HG03558 (cell line): Measurements from ENCODE around the gene PTPA.

ENCODE experiments used
- ATAC-seq: cut with Tn5 transposase; IDR thresholded peaks from one replicate; pipeline ENCODE4 v1.9.1; 2021; ENCODE audit warnings: moderate number of reproducible peaks; ENCODE audit not compliant: unreplicated experiment; ENCODE audit errors: extremely low read depth

PTPA gene

DNA sequence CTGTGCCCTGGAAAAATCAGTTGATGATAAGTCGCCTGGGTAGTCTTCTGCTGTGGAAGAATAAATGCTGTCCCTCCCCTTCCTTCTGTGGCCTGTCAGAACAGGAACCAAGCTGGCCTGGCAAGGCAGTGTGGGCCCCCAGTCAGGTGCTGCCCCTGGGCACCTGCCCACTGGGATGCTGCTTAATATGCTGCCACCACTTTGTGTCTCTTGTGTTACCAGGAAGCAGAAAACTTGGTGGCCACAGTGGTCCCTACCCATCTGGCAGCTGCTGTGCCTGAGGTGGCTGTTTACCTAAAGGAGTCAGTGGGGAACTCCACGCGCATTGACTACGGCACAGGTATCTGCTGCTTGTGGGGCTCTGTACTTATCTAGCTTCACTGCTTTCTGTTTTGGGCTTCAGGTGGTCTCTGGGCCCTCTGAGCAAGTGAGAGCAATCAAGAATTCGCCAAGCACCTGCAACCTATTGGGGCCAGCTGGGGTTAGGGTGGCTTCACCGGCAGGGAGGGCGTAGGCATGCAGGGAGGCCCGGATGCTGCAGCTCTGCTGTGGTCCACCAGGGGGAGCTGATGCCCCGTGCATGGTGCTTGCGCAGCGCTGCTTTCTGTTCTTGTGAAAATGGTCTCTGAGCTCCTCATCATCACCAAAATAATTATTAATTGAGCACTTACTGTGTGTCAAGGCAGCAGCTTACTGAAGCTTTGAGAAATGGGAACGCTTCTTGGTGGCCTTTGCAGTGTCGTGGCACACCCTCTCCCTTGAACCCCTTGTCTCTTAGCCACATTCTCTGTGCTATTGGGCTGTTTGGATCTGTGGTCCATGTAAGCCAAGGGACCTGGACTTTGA lies 20.3 kb downstream of the PTPA start:
- no peak for ATAC-seq

DNA sequence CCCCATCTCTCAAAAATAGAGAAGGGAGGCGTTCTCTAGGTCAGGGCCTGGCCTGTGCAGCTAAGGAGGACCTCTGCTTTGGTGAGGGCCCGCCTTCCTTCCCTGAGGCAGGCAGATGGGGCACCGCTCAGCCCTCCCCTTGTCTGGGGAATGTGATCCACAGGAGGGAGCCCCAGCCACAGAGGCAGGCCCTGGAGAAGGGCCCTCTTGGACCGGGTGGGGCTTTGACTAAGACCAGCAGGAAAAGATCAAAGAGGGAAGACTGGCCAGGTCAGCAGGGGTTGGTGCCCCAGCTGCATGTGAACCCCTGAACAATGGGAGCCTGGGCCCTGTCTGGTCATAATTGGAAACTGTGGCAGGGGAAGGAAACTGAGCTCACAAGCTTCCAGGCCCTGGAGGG lies 21.9 kb downstream of the PTPA start:
- no peak for ATAC-seq

DNA sequence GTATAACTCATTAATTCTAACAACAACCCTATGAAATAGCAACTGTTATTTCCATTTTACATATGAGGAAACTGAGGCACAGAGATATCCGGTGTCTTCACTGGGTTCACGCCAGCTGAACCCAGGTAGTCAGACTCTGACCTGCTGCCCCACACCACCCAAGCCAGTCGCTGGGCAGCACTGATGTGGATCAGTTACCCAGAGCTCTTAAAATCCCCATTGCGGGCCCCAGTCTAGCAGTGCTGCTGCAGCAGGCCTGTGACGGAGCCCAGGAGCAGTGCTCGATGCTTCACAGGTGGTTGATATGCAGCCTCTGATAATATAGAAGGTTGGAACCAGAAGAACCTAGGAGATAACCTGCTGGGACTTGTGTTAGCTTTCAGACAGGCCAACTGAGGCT lies 24.3 kb downstream of the PTPA start:
- ATAC-seq = no peak

DNA sequence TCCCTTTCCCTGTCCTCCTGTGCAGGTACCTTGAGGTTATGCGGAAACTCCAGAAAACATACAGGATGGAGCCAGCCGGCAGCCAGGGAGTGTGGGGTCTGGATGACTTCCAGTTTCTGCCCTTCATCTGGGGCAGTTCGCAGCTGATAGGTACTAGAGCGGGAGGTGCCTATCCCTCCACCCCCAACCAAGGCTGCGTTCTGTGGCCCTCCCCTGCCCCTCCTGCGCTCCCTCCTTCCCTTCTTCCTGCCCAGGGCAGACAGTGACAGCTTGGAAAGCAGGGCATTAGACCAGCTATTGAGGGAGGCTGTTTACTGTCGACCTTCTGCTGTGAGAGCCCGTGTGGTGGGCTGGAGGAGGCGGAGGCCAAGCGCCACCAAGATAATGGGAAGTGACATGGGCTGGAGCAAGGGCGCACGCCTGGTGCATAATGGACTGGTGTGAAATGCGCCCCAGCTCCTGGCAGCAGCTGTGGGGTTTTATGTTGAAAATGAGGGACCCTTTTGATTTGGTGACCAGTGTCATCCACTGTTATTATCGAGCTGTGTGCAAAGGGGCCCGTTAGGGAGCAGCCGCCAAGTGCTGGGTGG lies 25.3 kb downstream of the PTPA start:
- ATAC-seq = no peak

DNA sequence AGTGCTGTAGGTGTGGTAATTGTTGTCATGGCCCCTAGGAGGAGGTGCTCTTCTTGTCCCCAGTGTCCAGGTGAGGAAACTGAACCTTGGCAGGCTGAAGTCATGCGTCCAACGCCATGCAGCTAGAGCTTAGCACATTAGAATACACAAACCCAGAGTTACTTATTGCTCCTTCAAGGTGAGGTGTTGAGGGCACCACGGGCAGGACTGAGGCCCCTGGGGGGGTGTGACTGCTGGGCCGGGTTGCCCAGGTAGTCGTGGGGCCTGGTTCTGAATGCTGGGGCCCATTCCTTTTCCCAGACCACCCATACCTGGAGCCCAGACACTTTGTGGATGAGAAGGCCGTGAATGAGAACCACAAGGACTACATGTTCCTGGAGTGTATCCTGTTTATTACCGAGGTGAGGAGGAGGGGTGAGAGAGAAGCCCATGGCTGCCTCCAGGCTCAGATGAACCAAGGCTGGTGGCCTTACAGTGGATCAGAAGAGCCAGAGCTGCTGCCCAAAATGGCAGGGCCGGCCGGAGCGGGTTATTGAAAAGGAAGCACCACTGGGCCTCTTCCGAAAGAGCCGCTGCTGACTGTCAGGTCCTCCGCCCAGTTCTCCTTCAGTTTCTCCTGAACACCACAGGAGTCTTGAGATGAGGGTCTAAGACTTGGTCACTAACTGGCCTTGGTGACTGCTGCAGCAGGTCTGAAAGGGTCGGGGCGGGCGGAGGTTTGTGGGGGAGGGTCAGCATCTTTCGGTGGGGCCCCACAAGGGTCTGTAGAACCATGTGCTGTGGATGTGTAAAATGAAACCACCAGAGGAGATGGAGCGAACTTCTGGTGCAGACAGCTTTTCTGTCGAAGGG lies 26.3 kb downstream of the PTPA start:
- ATAC-seq = no peak

DNA sequence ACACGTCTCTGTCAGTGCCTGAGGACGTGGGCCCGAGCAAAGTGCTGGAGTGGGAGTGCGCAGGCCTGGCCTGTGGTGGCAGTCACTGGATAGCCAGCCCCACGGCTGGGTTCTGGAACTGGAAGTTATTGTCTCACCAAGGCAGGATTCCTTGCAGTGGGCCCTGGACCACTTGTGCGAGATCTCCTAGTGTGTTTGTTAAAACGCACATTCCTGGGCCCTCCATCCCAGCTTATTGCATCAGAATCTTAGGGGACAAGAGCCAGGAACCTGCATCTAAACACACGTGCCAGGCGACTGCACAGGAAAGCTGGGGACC lies 26.9 kb downstream of the PTPA start:
- ATAC-seq = no peak

DNA sequence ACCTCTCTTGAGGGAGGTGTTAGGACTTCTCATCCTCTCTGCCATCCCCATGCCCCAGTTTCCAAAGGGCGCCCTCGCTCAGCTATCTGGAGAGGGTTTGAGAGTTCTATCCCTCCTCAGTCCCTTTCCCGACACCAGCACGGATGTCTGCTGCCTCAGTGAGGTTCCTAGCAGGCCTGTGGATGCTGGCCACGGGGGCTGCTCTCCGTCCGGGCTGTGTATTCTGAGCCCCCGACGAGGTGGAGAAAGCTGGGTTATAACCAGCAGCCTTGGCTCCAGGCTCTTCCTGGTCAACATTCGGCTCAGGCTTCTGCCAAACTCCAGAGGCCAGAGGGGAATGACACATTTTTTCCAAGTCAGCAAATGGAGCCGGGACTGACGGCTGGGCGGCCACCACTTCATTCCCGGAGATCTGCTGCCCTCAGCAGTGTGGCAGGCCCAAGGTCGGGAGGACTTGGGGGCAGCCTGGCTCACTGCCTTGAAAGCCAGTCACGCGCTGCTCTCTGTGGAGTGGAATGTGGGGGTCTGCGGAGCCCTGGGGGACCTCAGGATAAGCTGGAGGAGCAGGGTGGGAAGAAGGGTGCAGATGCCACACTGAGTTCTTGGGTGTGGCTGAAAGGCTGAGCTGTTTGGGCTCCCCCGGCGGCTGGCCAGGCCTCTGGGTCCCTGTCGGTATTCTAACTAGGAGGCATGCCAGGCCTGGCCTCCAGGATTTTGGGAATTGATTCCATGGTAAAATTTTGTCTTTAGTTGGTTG lies 27.4 kb downstream of the PTPA start:
- ATAC-seq = no peak

DNA sequence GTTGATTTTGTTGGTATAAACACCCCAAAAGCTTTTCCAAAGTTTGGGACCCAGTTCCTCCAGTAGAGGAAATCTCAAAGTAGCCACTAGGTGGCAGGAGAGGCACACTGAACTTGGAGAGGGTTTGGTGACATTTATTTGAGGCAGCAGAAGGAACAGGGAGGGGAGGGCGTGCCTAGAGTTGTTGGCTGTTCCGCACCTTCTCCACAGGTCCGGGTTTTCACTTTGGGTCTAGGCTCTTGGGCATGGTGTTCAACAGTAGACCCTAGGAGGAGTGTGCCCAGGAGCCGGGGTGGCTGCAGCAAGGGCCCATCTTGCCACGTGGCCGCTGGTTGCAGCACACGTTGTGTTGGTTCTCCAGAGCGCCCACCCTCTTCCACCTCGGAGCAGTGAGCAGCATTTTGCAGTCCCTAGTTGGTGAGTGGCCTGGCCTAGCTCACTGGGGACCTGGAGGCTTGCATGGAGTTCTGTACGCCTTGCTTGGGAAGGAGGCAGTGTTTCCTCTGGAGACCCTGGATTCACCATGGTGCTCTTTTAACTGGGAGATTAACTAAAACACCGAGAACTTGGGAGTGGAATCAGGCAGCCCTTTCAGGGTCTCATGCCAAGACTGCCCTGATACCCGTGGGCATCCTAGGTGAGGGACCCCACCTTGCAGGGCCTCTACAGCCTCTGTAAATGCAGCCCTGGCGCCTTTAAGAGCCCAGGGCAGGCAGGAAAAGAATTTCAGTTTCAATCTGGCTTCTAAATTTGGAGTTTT lies 28.2 kb downstream of the PTPA start:
- ATAC-seq = no peak

DNA sequence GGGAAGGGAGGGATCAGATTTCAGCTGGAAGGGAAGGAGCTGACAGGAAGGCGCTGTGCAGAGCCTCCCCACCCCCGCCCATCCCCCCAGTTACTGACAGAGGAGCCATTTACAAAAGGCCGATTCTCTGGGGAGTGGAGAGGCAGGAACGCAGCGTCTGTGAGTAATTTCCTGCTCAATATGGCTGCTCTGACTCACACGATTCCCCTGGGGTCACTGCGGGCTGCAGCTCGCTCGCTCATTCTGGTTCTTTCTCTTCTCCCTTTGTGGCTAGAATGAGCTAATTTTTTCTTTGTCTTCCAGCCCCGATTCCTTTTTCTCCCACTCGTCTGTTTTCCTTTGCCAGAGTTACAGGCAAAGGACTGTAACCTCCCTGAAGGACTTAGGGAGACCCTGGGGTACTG lies 28.8 kb downstream of the PTPA start:
- ATAC-seq = peak; percentile 45

DNA sequence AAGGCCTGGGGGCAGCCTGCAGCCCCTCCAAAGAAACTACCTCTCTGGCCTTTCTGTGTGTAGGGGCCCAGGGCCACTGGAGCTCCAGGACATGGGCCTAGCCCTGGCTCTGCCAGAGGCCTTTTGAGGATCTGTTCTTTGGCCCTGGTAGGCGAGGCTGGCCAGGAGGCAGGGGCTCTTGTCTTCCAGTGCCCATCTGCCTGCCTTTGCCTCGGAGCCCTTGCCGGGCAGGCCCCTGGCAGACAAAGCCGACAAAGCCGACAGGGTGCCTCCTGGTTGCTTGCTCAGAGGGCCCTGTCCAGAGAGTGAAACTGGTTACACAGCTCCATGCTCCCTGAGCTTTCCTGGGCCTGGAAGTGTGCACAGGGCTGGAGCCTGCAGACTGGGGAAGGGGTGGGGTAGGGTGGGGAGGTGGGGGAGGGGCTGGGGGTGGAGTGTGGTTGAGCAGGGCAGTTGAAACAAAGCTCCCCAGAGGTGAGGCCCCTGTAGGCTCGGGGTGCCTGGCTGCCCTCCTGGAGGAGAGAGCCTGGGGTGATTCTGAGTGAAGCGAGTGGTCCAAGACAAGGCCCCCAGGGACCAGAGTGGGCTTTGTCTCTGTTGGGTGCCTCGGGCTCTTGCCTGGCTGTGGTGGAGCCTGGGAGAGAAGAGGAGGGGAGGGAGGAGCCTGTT lies 29.3 kb downstream of the PTPA start:
- ATAC-seq = peak; percentile 9

DNA sequence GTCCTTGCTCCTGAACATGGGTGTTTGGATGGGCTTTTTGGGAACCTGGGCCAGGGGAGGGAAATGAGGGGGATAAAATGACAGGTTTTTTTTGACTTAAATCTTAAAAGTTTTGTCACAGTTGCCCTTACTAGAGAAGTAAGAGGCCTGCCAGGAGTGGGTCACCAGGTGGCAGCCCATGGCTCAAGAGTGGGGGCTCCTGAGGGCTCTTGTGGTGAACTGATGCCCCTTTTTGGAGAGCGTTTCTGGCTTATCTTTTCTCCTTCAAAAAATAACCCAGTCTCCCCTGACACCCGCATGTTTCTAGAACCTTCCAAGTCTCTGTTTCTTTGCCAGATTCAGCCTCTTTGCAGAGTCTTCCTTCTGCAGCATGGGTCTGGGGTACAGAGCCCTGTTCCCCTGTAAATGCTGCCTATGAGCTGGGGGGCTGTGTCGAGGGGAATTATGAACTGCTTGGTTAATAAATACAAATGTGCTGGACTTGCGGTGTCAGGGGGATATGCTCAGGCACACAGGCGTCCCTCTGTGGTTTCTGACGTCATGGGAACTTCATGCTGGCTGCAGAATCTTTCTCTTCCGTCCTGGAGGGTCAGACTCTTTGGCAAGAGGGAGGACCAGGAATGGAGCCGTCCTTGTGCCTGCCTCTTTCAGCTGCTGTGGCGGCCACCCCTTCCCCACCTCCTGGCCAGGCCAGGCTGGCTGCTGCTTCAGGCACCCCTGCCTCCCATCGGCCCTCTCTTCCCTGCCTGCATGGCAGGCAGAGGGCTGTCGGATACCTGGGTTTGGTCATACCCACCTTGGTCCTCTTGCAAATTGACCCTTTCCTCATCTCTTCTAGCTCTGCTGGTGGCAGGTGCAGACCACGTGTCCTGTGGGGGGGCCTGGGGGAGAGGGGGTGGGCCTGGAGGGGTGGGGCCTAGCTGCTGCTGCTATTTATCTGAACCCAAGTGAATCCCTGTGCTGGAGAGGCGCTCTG lies 30.1 kb downstream of the PTPA start:
- no peak for ATAC-seq

DNA sequence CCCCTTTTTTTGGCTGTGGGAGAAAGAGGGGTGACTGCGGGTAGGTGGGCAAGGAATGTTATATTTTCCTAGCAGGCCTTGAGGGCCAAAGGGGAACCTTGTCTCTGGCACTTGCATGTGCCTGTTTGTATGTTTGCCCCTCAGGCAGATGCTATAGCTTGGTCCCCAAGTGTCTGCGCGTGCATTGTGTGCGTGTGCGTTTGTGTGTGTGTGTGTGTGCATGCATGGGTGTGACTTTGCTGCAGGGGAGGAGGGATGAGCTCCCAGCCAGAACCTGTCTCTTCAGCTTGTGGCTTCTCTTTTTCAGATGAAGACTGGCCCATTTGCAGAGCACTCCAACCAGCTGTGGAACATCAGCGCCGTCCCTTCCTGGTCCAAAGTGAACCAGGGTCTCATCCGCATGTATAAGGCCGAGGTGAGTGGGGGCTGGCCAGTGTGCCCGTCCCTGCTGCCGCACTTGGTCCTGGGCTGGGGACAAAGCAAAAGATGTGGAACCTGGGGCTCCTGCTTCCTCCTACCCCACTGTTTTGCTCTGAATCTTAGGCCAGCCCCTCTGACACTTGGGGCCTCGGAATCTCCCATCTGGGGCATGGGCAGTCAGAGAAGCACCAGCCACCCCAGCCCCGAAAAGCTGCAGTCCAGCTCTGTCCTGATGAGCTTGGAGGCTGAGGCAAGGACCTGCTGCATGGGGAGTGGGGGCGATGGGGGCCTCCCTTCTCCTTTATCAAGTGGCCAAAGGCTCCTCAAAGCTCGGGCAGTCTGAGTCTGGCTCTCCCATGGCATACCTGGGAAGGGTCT lies 31.1 kb downstream of the PTPA start:
- no peak for ATAC-seq

DNA sequence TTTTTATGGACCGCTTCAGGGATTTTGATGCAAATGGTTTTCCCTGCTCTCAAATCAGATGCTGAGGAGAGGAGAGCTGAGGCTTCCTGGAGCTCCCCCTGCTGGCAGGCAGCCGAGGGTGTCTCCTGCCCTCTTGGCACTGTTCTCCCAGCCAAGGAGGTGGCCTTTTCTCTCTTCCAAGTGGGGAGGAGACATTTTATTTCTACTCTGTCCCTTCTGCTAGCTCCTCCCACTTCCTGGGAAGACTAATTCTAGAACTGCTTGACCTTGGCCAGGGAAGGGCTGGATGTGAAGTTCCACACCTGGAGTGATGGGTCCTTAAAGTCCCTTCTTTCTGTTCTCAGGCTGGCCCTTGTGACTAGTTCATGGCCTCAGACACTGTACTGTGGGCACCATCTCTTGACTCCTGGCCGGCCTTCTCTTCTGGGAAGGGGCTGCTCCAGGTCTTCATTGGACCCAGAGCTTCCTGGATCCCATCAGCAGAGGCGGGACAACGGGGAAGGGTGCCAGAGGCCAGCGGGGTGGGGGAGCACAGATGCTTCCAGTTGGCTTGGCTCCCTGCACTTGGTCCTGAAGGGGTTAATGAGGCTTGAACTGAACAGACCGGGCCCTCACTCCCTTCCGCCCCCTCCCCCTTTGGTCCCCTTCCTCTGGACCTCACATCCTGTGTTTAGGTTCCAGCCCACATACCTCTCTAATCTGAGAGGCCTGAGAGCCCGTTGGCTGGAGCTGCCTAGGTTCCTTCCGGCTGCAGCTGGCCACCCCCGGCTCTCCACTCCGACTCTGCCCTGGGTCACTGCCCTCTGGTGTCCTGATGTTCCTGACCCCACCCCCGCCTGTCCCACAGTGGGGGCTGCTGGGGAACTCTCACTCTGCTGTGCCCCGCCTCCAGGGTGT lies 32.1 kb downstream of the PTPA start:
- no peak for ATAC-seq

DNA sequence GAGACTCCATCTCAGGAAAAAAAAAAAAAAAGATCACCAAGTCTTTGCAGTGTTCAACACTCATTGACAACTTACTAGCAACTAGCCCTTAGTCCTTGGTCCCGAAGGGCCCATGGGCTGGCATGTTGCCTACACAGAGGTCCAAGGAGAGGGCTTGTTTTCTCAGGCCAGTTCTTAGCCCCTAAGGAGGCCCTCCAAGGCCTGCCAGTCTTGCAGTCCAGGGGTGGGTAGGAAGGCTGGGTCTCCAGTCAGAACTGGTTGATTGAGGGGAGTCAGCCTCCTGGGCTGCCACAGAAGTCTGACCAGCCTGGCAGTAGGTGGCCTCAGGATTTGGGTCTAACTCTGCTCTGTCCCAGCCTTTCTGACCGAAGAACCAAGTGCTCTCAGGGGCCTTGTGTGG lies 34.1 kb downstream of the PTPA start:
- no peak for ATAC-seq

DNA sequence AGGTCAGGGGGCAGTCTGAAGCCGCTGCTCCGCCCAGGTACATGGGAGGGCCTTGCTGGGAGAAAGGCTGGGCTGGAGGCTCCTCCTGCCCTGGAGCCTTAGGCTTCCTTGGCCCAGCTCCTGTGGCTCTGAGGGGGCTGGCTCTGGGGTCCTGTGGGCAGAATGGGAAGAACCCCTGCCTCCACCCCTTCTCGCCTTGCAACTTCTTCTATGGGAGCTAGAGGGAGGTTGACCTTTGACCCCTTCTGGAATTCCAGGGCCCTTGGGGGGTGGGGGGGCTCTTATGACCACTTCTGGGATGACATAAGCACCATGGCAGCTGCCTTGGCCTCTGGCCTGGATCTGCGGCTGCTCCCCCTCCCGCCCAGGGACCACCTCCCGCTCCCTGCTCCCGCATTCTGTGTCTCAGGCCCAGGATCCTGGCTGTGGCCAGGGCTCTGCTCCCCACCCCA lies 34.7 kb downstream of the PTPA start:
- no peak for ATAC-seq

DNA sequence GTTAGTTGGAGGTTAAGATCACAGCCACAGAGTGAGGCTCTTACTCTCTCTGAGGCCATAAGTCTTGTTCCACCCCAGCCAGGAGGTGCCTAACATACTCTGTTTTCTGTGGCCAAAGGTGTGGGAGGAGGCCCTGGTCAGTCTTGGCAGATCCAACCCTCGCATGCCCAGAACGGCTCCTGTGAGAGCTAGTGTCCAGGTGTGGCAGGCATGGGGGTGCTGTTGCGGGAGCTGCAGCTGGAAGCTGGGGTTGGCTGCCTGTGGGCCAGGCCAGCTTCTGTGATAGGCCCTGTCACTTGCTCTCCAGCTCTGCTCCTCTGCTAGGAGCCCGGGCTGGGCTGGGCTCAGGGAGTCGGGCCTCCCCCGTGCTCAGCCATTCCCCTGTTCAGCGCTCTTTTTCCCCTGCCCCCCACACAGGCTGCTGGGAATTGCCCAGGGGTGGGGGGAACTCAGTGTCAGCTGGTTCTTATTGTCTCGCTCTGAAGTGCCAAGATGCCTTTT lies 35.3 kb downstream of the PTPA start:
- no peak for ATAC-seq
